HL-60 (cell line): ENCODE data around the gene GFRA1.

ENCODE experiments used
- DNase-seq, 2 experiments: peaks; one replicate each; pipeline ENCODE4 v3.0.0-alpha.2; 2010 to 2020; ENCODE audit warnings: low read depth in 1 of 2, low spot score in 1 of 2
- H3K27ac ChIP-seq: fragments of 250-450 bp; sonication (Bioruptor Pico); replicated peaks from 2 replicates; pipeline ENCODE4 v1.5.1; 2020; ENCODE audit warnings: mild to moderate bottlenecking, moderate library complexity
- H3K27me3 ChIP-seq: fragments of 250-450 bp; sonication (Bioruptor Pico); 2 replicates; pipeline ENCODE4 v1.5.1; 2021; ENCODE audit warnings: mild to moderate bottlenecking, moderate library complexity; ENCODE audit not compliant: insufficient read depth, poor library complexity, severe bottlenecking
- H3K4me3 ChIP-seq: replicated peaks from 2 replicates; pipeline ENCODE4 v1.5.1; 2011; ENCODE audit warnings: mild to moderate bottlenecking, control low read depth, low read length; ENCODE audit not compliant: insufficient read depth
- GABPA ChIP-seq: IDR thresholded peaks from 2 replicates; pipeline ENCODE4 v1.6.1; 2012; ENCODE audit warnings: low read depth
- POLR2AphosphoS5 ChIP-seq: IDR thresholded peaks from 2 replicates; pipeline ENCODE4 v1.6.1; 2012; ENCODE audit warnings: low read depth
- REST ChIP-seq: IDR thresholded peaks from 2 replicates; pipeline ENCODE4 v1.6.1; 2012; ENCODE audit warnings: low read depth; ENCODE audit not compliant: insufficient replicate concordance
- SPI1 ChIP-seq: IDR thresholded peaks from 2 replicates; pipeline ENCODE4 v1.6.1; 2012; ENCODE audit warnings: low read depth, mild to moderate bottlenecking, borderline replicate concordance
- TF ChIP-seq, protein P1 (sequence below): IDR thresholded peaks from one replicate; pipeline ENCODE4 v1.5.1; 2011; ENCODE audit warnings: low read length, control low read depth, inconsistent platforms; ENCODE audit not compliant: insufficient read depth

Gene GFRA1

GRCh38 chr10:116311016-116311415 is 38.0 kb upstream of the GFRA1 start:
- no peaks in the 10 kb centered on the region for H3K27me3 ChIP-seq
- no peak overlapping the region for H3K4me3 ChIP-seq
- no peak for TF ChIP-seq REST
- TF ChIP-seq SPI1 = no peak
- TF ChIP-seq, protein P1, sequence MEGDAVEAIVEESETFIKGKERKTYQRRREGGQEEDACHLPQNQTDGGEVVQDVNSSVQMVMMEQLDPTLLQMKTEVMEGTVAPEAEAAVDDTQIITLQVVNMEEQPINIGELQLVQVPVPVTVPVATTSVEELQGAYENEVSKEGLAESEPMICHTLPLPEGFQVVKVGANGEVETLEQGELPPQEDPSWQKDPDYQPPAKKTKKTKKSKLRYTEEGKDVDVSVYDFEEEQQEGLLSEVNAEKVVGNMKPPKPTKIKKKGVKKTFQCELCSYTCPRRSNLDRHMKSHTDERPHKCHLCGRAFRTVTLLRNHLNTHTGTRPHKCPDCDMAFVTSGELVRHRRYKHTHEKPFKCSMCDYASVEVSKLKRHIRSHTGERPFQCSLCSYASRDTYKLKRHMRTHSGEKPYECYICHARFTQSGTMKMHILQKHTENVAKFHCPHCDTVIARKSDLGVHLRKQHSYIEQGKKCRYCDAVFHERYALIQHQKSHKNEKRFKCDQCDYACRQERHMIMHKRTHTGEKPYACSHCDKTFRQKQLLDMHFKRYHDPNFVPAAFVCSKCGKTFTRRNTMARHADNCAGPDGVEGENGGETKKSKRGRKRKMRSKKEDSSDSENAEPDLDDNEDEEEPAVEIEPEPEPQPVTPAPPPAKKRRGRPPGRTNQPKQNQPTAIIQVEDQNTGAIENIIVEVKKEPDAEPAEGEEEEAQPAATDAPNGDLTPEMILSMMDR = no peak
- no peak for TF ChIP-seq POLR2AphosphoS5
- TF ChIP-seq GABPA = no peak
- DNase-seq = no peak
- no peak overlapping the region for H3K27ac ChIP-seq

DNA sequence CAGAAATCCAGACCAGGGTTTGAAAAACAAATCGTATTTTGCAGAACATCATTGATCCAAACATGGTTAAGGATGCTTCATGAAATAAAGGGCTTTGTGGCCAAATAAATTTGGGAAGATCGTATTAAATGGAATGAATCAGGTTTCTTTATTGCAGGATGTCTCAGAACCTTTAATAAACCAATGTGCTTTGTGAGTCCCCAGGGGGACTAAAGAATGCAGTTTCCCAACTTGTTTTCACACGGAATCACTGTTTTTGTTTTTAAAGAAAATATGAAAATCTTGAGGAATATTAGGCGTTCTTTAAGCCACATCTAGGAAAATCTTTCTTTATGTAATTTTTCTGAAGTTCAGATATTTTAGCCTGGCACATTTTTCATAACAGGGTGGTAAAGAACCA is 34.4 kb upstream of the GFRA1 start:
- Histone ChIP-seq H3K27ac (no peak overlapping the region), H3K4me3 (no peak overlapping the region), H3K27me3 (no peaks in the 10 kb centered on the region)
- TF ChIP-seq, protein P1 = no peak
- TF ChIP-seq POLR2AphosphoS5 (no peak), SPI1 (no peak), GABPA (no peak), REST (no peak)
- no peak for DNase-seq

- Histone ChIP-seq H3K27ac (no peak overlapping the region), H3K4me3 (no peak overlapping the region), H3K27me3 (no peaks in the 10 kb centered on the region)
- DNase-seq = no peak
- TF ChIP-seq REST (no peak), SPI1 (no peak), POLR2AphosphoS5 (no peak), GABPA (no peak)
- TF ChIP-seq, protein P1 = no peak
Measured at GRCh38 chr10:116306847-116307246, 33.8 kb upstream of the GFRA1 start.
